HCT116 (cell line): ENCODE measurements around the gene CLK3. TPM values are rescaled to one million over a fixed set of nuclear protein-coding genes. Genes with fewer than 3 reads are reported as not detected.

Experiments
- ATAC-seq: fragments of 200-7000 bp; cut with Tn5 transposase; 2 replicates; pipeline ENCODE4 v1.9.1; 2020; ENCODE audit warnings: mild to moderate bottlenecking, moderate library complexity
- BruUV-seq: library from RNA; stranded (reverse); fragments of 400-500 nt; replicated peaks from 2 replicates; lab custom pipeline; 2021; lab: Mats Ljungman, UMichigan
- CTCF ChIA-PET: fragments of 300-600 bp; sonication (Branson Sonifier 250); formaldehyde crosslinking; loops from one replicate; lab custom pipeline; 2021; ENCODE audit warnings: antibody characterized with exemption; lab: Charles Lee
- POLR2A ChIA-PET: fragments of 300-600, 350-600 bp; sonication (Branson Sonifier 250); formaldehyde crosslinking; loops from one replicate; lab custom pipeline; 2021; ENCODE audit warnings: antibody characterized with exemption; lab: Charles Lee
- RAD21 ChIA-PET, 2 experiments: fragments of 300-600 bp; sonication (Branson Sonifier 250); formaldehyde crosslinking; loops; one replicate each; lab custom pipeline; 2023; ENCODE audit warnings: low total read pairs in 2 of 2; ENCODE audit not compliant: uncharacterized antibody in 2 of 2, unreplicated experiment in 2 of 2, low non-redundant PET in 1 of 2; lab: Charles Lee
- DNase-seq: peaks from one replicate; pipeline ENCODE4 v3.0.0-alpha.2; 2010; ENCODE audit warnings: low read depth, low spot score
- H2AFZ ChIP-seq: fragments of 200-600 bp; shearing (Covaris generic), sonication (generic); 2 replicates; pipeline ENCODE4 v1.6.1; 2017; ENCODE audit warnings: low read depth, mixed run types, mixed read lengths, antibody characterized with exemption, low read length; ENCODE audit not compliant: poor library complexity, severe bottlenecking
- H3K27ac ChIP-seq: 2 replicates; pipeline ENCODE4 v1.5.1; 2012; ENCODE audit warnings: low read depth, low read length
- H3K27me3 ChIP-seq: fragments of 200-600 bp; sonication (generic); 2 replicates; pipeline ENCODE4 v1.6.1; 2016; ENCODE audit warnings: mixed run types, low read length, mixed read lengths; ENCODE audit not compliant: insufficient read depth
- H3K36me3 ChIP-seq, 2 experiments: fragments of 200-500 bp in 1 of 2; fragments of 200-600 bp in 1 of 2; sonication (Bioruptor generic) in 1 of 2; sonication (generic) in 1 of 2; 2 replicates each; pipeline versions ENCODE4 v1.5.1 to v1.6.1; 2014 to 2016; ENCODE audit warnings: low read length in 2 of 2, inconsistent platforms in 1 of 2, mixed read lengths in 1 of 2, mixed run types in 1 of 2; ENCODE audit not compliant: insufficient read depth in 2 of 2, control insufficient read depth in 1 of 2
- H3K4me1 ChIP-seq, 2 experiments: fragments of 200-600 bp in 1 of 2; sonication (generic) in 1 of 2; 2 replicates each; pipeline versions ENCODE4 v1.5.1 to v1.6.1; 2012 to 2017; ENCODE audit warnings: low read length in 2 of 2, inconsistent platforms in 1 of 2, mild to moderate bottlenecking in 1 of 2, mixed read lengths in 1 of 2, mixed run types in 1 of 2, moderate library complexity in 1 of 2; ENCODE audit not compliant: insufficient read depth in 2 of 2, control insufficient read depth in 1 of 2
- H3K4me2 ChIP-seq: fragments of 200-600 bp; sonication (generic); 2 replicates; pipeline ENCODE4 v1.6.1; 2017; ENCODE audit warnings: mixed run types, low read length, mixed read lengths
- H3K4me3 ChIP-seq, 2 experiments: fragments of 200-600 bp in 1 of 2; sonication (generic) in 1 of 2; replicated peaks in 1 of 2; 2 replicates each; pipeline ENCODE4 v1.5.1; 2011 to 2016; ENCODE audit warnings: low read length in 2 of 2, control low read depth in 1 of 2, low read depth in 1 of 2, mild to moderate bottlenecking in 1 of 2, mixed read lengths in 1 of 2, mixed run types in 1 of 2
- H3K79me2 ChIP-seq: fragments of 200-600 bp; sonication (generic); 2 replicates; pipeline ENCODE4 v1.6.1; 2017; ENCODE audit warnings: mild to moderate bottlenecking, mixed run types, low read length, moderate library complexity, mixed read lengths; ENCODE audit not compliant: insufficient read depth
- H3K9ac ChIP-seq: fragments of 200-600 bp; sonication (generic); 2 replicates; pipeline ENCODE4 v1.6.1; 2016; ENCODE audit warnings: low read length, mixed read lengths
- H3K9me2 ChIP-seq: fragments of 200-600 bp; sonication (generic), shearing (Covaris generic); 2 replicates; pipeline ENCODE4 v1.6.1; 2017; ENCODE audit warnings: mixed run types, mild to moderate bottlenecking, moderate library complexity; ENCODE audit not compliant: insufficient read depth
- H3K9me3 ChIP-seq, 2 experiments: fragments of 200-500 bp in 1 of 2; fragments of 200-600 bp in 1 of 2; sonication (Bioruptor generic) in 1 of 2; sonication (generic) in 1 of 2; 2 replicates each; pipeline ENCODE4 v1.6.1; 2014 to 2017; ENCODE audit warnings: low read length in 2 of 2, mixed read lengths in 2 of 2, inconsistent platforms in 1 of 2, low read depth in 1 of 2, mild to moderate bottlenecking in 1 of 2, mixed run types in 1 of 2, moderate library complexity in 1 of 2; ENCODE audit not compliant: control insufficient read depth in 1 of 2, insufficient read depth in 1 of 2
- H4K20me1 ChIP-seq: fragments of 200-600 bp; sonication (generic), shearing (Covaris generic); 2 replicates; pipeline ENCODE4 v1.6.1; 2017; ENCODE audit warnings: mixed run types, mild to moderate bottlenecking, moderate library complexity; ENCODE audit not compliant: insufficient read depth
- ATF3 ChIP-seq: IDR thresholded peaks from 2 replicates; pipeline ENCODE4 v1.6.1; 2012
- CTCF ChIP-seq, 3 experiments: fragments of 200-600 bp in 1 of 3; sonication (generic) in 1 of 3; IDR thresholded peaks in 2 of 3; conservative IDR thresholded peaks in 1 of 3; 2 replicates each; pipeline ENCODE4 v1.5.1; 2012 to 2017; ENCODE audit warnings: low read depth in 2 of 3, low read length in 2 of 3, antibody characterized with exemption in 1 of 3, borderline replicate concordance in 1 of 3, control low read depth in 1 of 3, mild to moderate bottlenecking in 1 of 3, mixed read lengths in 1 of 3, mixed run types in 1 of 3, moderate library complexity in 1 of 3; ENCODE audit not compliant: insufficient read depth in 1 of 3
- ELF1 ChIP-seq: IDR thresholded peaks from 2 replicates; pipeline ENCODE4 v1.6.1; 2012; ENCODE audit warnings: low read depth, borderline replicate concordance
- EZH2 ChIP-seq: fragments of 200-600 bp; sonication (generic); IDR thresholded peaks from 2 replicates; pipeline ENCODE4 v1.6.1; 2017; ENCODE audit warnings: antibody characterized with exemption, mixed run types
- FOSL1 ChIP-seq: IDR thresholded peaks from 2 replicates; pipeline ENCODE4 v1.6.1; 2012; ENCODE audit warnings: low read depth
- POLR2A ChIP-seq: IDR thresholded peaks from 2 replicates; pipeline ENCODE4 v1.7.0; 2011; ENCODE audit warnings: borderline replicate concordance; ENCODE audit not compliant: insufficient read depth, insufficient read length; ENCODE audit errors: extremely low read depth
- POLR2AphosphoS5 ChIP-seq: IDR thresholded peaks from 2 replicates; pipeline ENCODE4 v1.6.1; 2011; ENCODE audit warnings: mild to moderate bottlenecking, low read depth, low read length, moderate library complexity
- SP1 ChIP-seq: IDR thresholded peaks from 2 replicates; pipeline ENCODE4 v1.6.1; 2012; ENCODE audit warnings: low read depth
- YY1 ChIP-seq: IDR thresholded peaks from 2 replicates; pipeline ENCODE4 v1.6.1; 2011; ENCODE audit warnings: low read length, low read depth, moderate library complexity, mild to moderate bottlenecking; ENCODE audit not compliant: insufficient replicate concordance; ENCODE audit errors: extremely low read depth
- ZBTB33 ChIP-seq: IDR thresholded peaks from 2 replicates; pipeline ENCODE4 v1.6.1; 2011; ENCODE audit warnings: mild to moderate bottlenecking, low read length, moderate library complexity; ENCODE audit not compliant: insufficient replicate concordance; ENCODE audit errors: extremely low read depth
- intact Hi-C: fragments of 100-400 bp; cut with micrococcal nuclease; formaldehyde crosslinking; loops from 2 replicates; pipeline ENCODE4 v1.10.0; 2022
- total RNA-seq: library from RNA; stranded (reverse); gene quantifications from one replicate; pipeline ENCODE4 v1.2.1, GENCODE V29; 2021; ENCODE audit not compliant: unreplicated experiment

Gene CLK3
- total RNA-seq, 1 experiment from 2014 or later, result 79.3 TPM

GRCh38 chr15:74598126-74598842 lies 17.4 kb upstream of the CLK3 start:
- CTCF ChIA-PET, result interaction anchor here (1.0 kb wide), 2 partner anchors 9 to 23 kb away, joined by 3 read pairs; no protein-coding TSS in a partner anchor
- intact Hi-C loops, result no loop called here

GRCh38 chr15:74599156-74599555 lies 16.5 kb upstream of the CLK3 start:
- Histone ChIP-seq H4K20me1 (no peaks in the 10 kb centered on the region), H3K27ac (no peak overlapping the region), H3K4me1 (peaks cover 6 to 13% of the 10 kb centered on the region in 2 experiments), H3K4me2 (no peak overlapping the region), H3K4me3 (no peak overlapping the region), H3K9me2 (no peaks in the 10 kb centered on the region), H3K27me3 (no peaks in the 10 kb centered on the region), H3K9ac (no peak overlapping the region), H3K36me3 (no peaks in the 10 kb centered on the region), H3K9me3 (no peaks in the 10 kb centered on the region), H3K79me2 (no peaks in the 10 kb centered on the region), H2AFZ (no peak overlapping the region)
- ChIA-PET CTCF (interaction anchor here (1.0 kb wide), 2 partner anchors 10 to 22 kb away, joined by 3 read pairs; no protein-coding TSS in a partner anchor), RAD21 (no interaction called here), POLR2A (no interaction called here)
- no peak for DNase-seq
- BruUV-seq, result no TSS peak
- TF ChIP-seq FOSL1, result no peak
- no peak for TF ChIP-seq ZBTB33
- TF ChIP-seq ATF3, result no peak
- TF ChIP-seq EZH2, result no peak
- no peak for TF ChIP-seq CTCF (IDR thresholded peaks at IDR 0.05 in 2 of 3, conservative IDR thresholded peaks at IDR 0.05 in 1 of 3; ENCODE audit: borderline replicate concordance in 1 of 3, insufficient read depth in 1 of 3, low read depth in 2 of 3, low read length in 2 of 3)
- TF ChIP-seq POLR2A, result no peak
- no peak for TF ChIP-seq YY1
- no peak for ATAC-seq
- intact Hi-C loops, result no loop called here

More at GRCh38 chr15:74598126-74598842, 17.4 kb upstream of the CLK3 start:
- peak overlapping the region; percentile 29 to 45 for H3K4me3 ChIP-seq
- no TSS peak for BruUV-seq
- no peaks in the 10 kb centered on the region for H3K36me3 ChIP-seq
- no peak for DNase-seq
- TF ChIP-seq SP1 (peak; percentile 82), ELF1 (no peak), POLR2AphosphoS5 (peak; percentile 59)
- H2AFZ ChIP-seq, result no peak overlapping the region
- POLR2A ChIA-PET, result no interaction called here
- H4K20me1 ChIP-seq, result no peaks in the 10 kb centered on the region
- H3K79me2 ChIP-seq, result no peaks in the 10 kb centered on the region
- ATAC-seq, result peak; percentile 98
- H3K9ac ChIP-seq, result peak overlapping the region; percentile 31
- H3K27ac ChIP-seq, result peak overlapping the region; percentile 48
- RAD21 ChIA-PET, result no interaction called here
- H3K27me3 ChIP-seq, result no peaks in the 10 kb centered on the region
- H3K4me1 ChIP-seq, result peaks cover 6 to 13% of the 10 kb centered on the region in 2 experiments
- no peaks in the 10 kb centered on the region for H3K9me3 ChIP-seq
- H3K4me2 ChIP-seq, result peak overlapping the region; percentile 67
- H3K9me2 ChIP-seq, result no peaks in the 10 kb centered on the region
